ENCODE measurements around the gene CEP164.
A peak's percentile ranks its signal among the peaks of the same experiment; 100 is the strongest.
"Not testable (repeated sequence)": the region's sequence is repeated elsewhere in the genome, so short reads cannot be mapped to it uniquely, and the experiment has no call there.

The CEP164 gene

GRCh38 chr11:117309310-117309709 lies 18.3 kb upstream of the CEP164 start:
- DNase-seq: no peak

- DNase-seq: no peak
These were observed 14.6 kb upstream of the CEP164 start for GRCh38 chr11:117313091-117313490.

GRCh38 chr11:117313828-117314768 lies 13.6 kb upstream of the CEP164 start:
- DNase-seq: no peak

GRCh38 chr11:117314840-117315239 lies 12.8 kb upstream of the CEP164 start:
- DNase-seq: peak; percentile 13

- DNase-seq: peak; percentile 21
These were observed 12.1 kb upstream of the CEP164 start for GRCh38 chr11:117315285-117316196.

- DNase-seq: peak; percentile 90
These were observed 11.3 kb upstream of the CEP164 start, which contains the start of gene BACE1 for GRCh38 chr11:117316197-117316961. TSS of gene BACE1 (minus strand) at chr11:117316256. CDS start at chr11:117315795, 461 bp downstream.

- DNase-seq: no peak
These were observed 8.9 kb upstream of the CEP164 start for GRCh38 chr11:117318738-117319137.

GRCh38 chr11:117319214-117319840 lies 8.3 kb upstream of the CEP164 start:
- peak; percentile 56 for DNase-seq

GRCh38 chr11:117327255-117327566 lies 443 bp upstream of the CEP164 start:
- not testable (repeated sequence) for DNase-seq

- DNase-seq: peak; percentile 56
These were observed 839 bp downstream of the CEP164 start for GRCh38 chr11:117328375-117329010.

GRCh38 chr11:117332843-117333242 lies 5.2 kb downstream of the CEP164 start:
- no peak for DNase-seq

GRCh38 chr11:117333917-117334316 lies 6.3 kb downstream of the CEP164 start:
- DNase-seq: no peak

- no peak for DNase-seq
These were observed 7.2 kb downstream of the CEP164 start for GRCh38 chr11:117334896-117335295.

- no peak for DNase-seq
These were observed 7.7 kb downstream of the CEP164 start for GRCh38 chr11:117335399-117335798.

- DNase-seq: no peak
These were observed 9.4 kb downstream of the CEP164 start for GRCh38 chr11:117337076-117337475.

GRCh38 chr11:117345039-117345438 lies 17.4 kb downstream of the CEP164 start:
- DNase-seq: peak; percentile 38

GRCh38 chr11:117354550-117354949 lies 26.9 kb downstream of the CEP164 start:
- no peak for DNase-seq

- no peak for DNase-seq
These were observed 28.7 kb downstream of the CEP164 start for GRCh38 chr11:117356126-117356890.

GRCh38 chr11:117361432-117361831 lies 33.8 kb downstream of the CEP164 start:
- DNase-seq: no peak

- DNase-seq: no peak
These were observed 38.6 kb downstream of the CEP164 start for GRCh38 chr11:117366248-117366647.

- DNase-seq: no peak
These were observed 39.2 kb downstream of the CEP164 start for GRCh38 chr11:117366875-117367274.
